ENCODE measurements around the gene AFF1.

Gene AFF1

DNA sequence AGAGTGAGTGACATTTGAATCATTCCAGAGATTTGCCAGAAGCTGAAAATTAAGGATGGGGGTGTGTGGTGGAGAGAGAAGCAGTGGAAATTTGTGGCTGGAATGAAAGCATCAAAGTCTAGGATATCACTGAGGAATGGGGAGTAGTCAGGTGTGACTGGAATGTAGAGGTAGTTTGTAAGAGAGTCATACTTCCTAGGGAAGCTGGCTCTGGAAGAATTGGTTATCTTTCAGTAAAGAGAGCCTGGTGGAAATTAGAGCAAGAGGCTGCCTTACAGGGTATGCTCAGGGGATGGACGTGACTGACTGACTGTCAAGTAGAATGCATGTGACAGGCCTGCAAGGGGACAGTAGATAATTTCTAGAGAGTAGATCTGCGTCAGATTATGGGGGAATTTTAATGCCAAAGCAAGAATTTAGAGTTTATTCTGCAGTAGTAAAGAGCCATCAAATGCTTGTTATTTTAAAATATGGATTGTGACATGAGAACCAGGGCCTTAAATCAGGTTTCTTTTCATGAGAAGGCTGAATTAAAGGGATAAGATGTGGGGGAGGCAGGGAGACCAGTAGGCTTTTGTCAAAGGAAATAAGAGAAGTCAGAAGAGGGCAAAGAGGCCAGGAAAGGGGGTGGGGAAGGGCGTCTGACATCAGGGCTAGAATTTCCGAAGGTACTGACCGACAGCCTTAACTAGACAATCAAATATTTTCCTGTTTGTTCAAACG, 109.9 kb downstream of the AFF1 start:
- Histone ChIP-seq H3K36me3 (ENCODE audit: control insufficient read depth in 2 of 2, insufficient read depth in 2 of 2, low read length in 2 of 2) (peaks cover 17 to 23% of the 10 kb centered on the region in 2 donors), H3K9ac (ENCODE audit: low read depth in 1 of 2, low read length in 2 of 2) (peak overlapping the region in 1 of 2 donors; percentile 39), H3K27ac (ENCODE audit: low read depth in 2 of 2, low read length in 2 of 2) (peak overlapping the region; percentile 45 to 61), H3K27me3 (ENCODE audit: control insufficient read depth in 2 of 2, insufficient read depth in 2 of 2, low read length in 2 of 2) (no peaks in the 10 kb centered on the region), H3K9me3 (ENCODE audit: control insufficient read depth in 2 of 2, low read length in 2 of 2) (no peaks in the 10 kb centered on the region), H3K4me3 (ENCODE audit: low read length in 2 of 2) (peak overlapping the region; percentile 12 to 42), H3K4me1 (ENCODE audit: control insufficient read depth in 2 of 2, insufficient read depth in 2 of 2, low read length in 2 of 2) (peaks cover 7 to 22% of the 10 kb centered on the region in 2 donors)

DNA sequence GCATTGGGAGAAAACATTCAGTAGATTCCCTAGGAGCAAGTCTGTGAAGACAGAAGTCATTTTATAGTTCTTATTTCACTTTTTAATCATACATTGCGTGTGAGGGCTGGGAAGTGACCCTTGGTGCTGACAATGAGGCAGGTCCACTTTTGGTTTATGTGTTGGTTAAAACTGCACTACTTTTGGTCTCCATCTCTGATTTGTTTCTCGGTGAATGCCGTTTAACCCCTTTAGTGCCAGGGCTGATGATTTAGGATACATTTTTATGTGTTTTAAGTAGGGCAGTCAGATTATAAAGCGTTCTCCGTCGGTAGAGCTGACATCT, 110.4 kb downstream of the AFF1 start:
- H3K4me1 ChIP-seq (ENCODE audit: control insufficient read depth in 2 of 2, insufficient read depth in 2 of 2, low read length in 2 of 2) = peaks cover 7 to 22% of the 10 kb centered on the region in 2 donors

DNA sequence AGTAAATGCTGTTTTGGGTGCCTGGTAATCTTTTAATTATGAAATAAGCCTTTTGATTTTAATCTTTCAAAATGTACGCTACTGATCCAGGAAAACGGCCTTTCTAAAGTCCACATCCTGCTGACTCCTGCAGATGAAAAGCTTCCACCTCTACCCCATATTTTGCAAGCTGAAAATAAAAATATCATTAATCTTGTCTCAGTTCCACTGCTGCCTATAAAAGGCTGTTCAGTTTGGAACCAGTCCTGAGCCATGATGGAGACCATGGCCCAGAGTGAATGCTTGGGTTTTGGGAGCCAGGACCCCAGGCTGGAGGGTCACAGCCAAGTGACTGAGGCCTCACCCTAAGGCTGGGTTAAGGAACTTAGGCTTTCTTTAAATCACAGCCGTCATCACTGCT, 110.8 kb downstream of the AFF1 start:
- no peaks in the 10 kb centered on the region for H3K9me3 ChIP-seq (ENCODE audit: control insufficient read depth in 2 of 2, low read length in 2 of 2)
- peaks cover 17 to 24% of the 10 kb centered on the region in 2 donors for H3K36me3 ChIP-seq (ENCODE audit: control insufficient read depth in 2 of 2, insufficient read depth in 2 of 2, low read length in 2 of 2)
- H3K4me1 ChIP-seq (ENCODE audit: control insufficient read depth in 2 of 2, insufficient read depth in 2 of 2, low read length in 2 of 2) = peaks cover 7 to 22% of the 10 kb centered on the region in 2 donors
- H3K27ac ChIP-seq (ENCODE audit: low read depth in 2 of 2, low read length in 2 of 2) = peak overlapping the region; percentile 45 to 61
- peak overlapping the region in 1 of 2 donors; percentile 42 for H3K4me3 ChIP-seq (ENCODE audit: low read length in 2 of 2)
- H3K9ac ChIP-seq (ENCODE audit: low read depth in 1 of 2, low read length in 2 of 2) = peak overlapping the region in 1 of 2 donors; percentile 39
- H3K27me3 ChIP-seq (ENCODE audit: control insufficient read depth in 2 of 2, insufficient read depth in 2 of 2, low read length in 2 of 2) = no peaks in the 10 kb centered on the region

More for the DNA sequence above, 110.4 kb downstream of the AFF1 start:
- H3K4me3 ChIP-seq (ENCODE audit: low read length in 2 of 2) = peak overlapping the region; percentile 12 to 42
- peak overlapping the region in 1 of 2 donors; percentile 39 for H3K9ac ChIP-seq (ENCODE audit: low read depth in 1 of 2, low read length in 2 of 2)
- no peaks in the 10 kb centered on the region for H3K27me3 ChIP-seq (ENCODE audit: control insufficient read depth in 2 of 2, insufficient read depth in 2 of 2, low read length in 2 of 2)
- peaks cover 17 to 23% of the 10 kb centered on the region in 2 donors for H3K36me3 ChIP-seq (ENCODE audit: control insufficient read depth in 2 of 2, insufficient read depth in 2 of 2, low read length in 2 of 2)
- H3K9me3 ChIP-seq (ENCODE audit: control insufficient read depth in 2 of 2, low read length in 2 of 2) = no peaks in the 10 kb centered on the region
- peak overlapping the region; percentile 45 to 61 for H3K27ac ChIP-seq (ENCODE audit: low read depth in 2 of 2, low read length in 2 of 2)

DNA sequence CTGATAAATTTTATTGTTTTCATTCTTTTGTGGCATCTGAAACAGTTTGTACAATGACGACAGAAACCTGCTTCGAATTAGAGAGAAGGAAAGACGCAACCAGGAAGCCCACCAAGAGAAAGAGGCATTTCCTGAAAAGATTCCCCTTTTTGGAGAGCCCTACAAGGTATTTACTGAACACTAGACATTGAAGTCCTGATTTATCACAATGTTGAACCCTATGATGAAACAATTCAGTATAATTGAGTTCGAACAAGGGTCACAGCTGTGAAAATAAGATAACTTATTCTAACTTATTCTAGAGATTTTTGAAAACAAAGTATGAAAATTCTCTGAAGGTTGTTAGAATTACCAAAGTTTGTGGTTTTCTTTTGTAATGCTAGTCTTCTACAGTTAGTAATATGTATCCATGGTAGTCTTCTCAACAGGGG, 111.3 kb downstream of the AFF1 start:
- no peaks in the 10 kb centered on the region for H3K9me3 ChIP-seq (ENCODE audit: control insufficient read depth in 2 of 2, low read length in 2 of 2)
- no peak overlapping the region for H3K4me3 ChIP-seq (ENCODE audit: low read length in 2 of 2)
- H3K27me3 ChIP-seq (ENCODE audit: control insufficient read depth in 2 of 2, insufficient read depth in 2 of 2, low read length in 2 of 2) = no peaks in the 10 kb centered on the region
- peaks cover 17 to 27% of the 10 kb centered on the region in 2 donors for H3K36me3 ChIP-seq (ENCODE audit: control insufficient read depth in 2 of 2, insufficient read depth in 2 of 2, low read length in 2 of 2)
- no peak overlapping the region for H3K9ac ChIP-seq (ENCODE audit: low read depth in 1 of 2, low read length in 2 of 2)
- peak overlapping the region; percentile 45 to 61 for H3K27ac ChIP-seq (ENCODE audit: low read depth in 2 of 2, low read length in 2 of 2)
- peaks cover 7 to 22% of the 10 kb centered on the region in 2 donors for H3K4me1 ChIP-seq (ENCODE audit: control insufficient read depth in 2 of 2, insufficient read depth in 2 of 2, low read length in 2 of 2)

DNA sequence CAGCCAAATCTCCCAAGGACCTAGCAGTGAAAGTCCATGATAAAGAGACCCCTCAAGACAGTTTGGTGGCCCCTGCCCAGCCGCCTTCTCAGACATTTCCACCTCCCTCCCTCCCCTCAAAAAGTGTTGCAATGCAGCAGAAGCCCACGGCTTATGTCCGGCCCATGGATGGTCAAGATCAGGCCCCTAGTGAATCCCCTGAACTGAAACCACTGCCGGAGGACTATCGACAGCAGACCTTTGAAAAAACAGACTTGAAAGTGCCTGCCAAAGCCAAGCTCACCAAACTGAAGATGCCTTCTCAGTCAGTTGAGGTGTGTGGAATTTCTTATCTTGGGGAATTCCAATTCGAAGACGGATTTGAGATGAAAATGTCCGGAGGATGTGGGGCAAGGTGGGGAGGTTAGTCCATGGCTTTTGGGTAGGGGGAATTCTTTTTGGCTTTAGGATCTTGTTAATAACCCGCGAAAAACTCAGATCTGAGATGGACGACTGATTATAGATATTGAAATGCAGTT, 112.5 kb downstream of the AFF1 start:
- Histone ChIP-seq H3K27ac (ENCODE audit: low read depth in 2 of 2, low read length in 2 of 2) (no peak overlapping the region), H3K9me3 (ENCODE audit: control insufficient read depth in 2 of 2, low read length in 2 of 2) (no peaks in the 10 kb centered on the region), H3K36me3 (ENCODE audit: control insufficient read depth in 2 of 2, insufficient read depth in 2 of 2, low read length in 2 of 2) (peaks cover 17 to 27% of the 10 kb centered on the region in 2 donors), H3K9ac (ENCODE audit: low read depth in 1 of 2, low read length in 2 of 2) (no peak overlapping the region), H3K4me3 (ENCODE audit: low read length in 2 of 2) (no peak overlapping the region), H3K27me3 (ENCODE audit: control insufficient read depth in 2 of 2, insufficient read depth in 2 of 2, low read length in 2 of 2) (no peaks in the 10 kb centered on the region), H3K4me1 (ENCODE audit: control insufficient read depth in 2 of 2, insufficient read depth in 2 of 2, low read length in 2 of 2) (peaks cover 7 to 22% of the 10 kb centered on the region in 2 donors)

DNA sequence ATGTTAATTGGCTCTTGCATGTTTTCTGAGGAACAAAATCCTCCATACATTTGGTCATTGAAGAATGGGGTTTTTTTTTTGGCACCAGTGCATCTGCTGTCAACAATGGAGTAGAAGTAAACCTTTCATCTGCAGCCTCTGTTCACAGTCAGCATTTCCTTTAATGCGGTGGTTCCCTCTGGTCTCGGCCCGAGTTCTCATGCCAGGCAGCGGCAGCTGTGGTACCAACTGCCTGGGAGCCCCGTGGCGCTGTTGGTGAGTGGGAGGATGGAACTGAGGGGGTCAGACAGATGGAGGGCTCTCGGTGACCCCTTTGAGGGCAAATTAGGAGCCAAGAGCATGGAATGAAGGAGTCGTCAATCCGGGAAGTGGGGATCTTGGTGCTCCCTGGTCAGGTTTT, 114.7 kb downstream of the AFF1 start:
- Histone ChIP-seq H3K36me3 (ENCODE audit: control insufficient read depth in 2 of 2, insufficient read depth in 2 of 2, low read length in 2 of 2) (peaks cover 19 to 27% of the 10 kb centered on the region in 2 donors), H3K9ac (ENCODE audit: low read depth in 1 of 2, low read length in 2 of 2) (no peak overlapping the region), H3K4me1 (ENCODE audit: control insufficient read depth in 2 of 2, insufficient read depth in 2 of 2, low read length in 2 of 2) (peaks cover 8 to 23% of the 10 kb centered on the region in 2 donors), H3K27me3 (ENCODE audit: control insufficient read depth in 2 of 2, insufficient read depth in 2 of 2, low read length in 2 of 2) (no peaks in the 10 kb centered on the region), H3K9me3 (ENCODE audit: control insufficient read depth in 2 of 2, low read length in 2 of 2) (no peaks in the 10 kb centered on the region), H3K27ac (ENCODE audit: low read depth in 2 of 2, low read length in 2 of 2) (no peak overlapping the region), H3K4me3 (ENCODE audit: low read length in 2 of 2) (no peak overlapping the region)

DNA sequence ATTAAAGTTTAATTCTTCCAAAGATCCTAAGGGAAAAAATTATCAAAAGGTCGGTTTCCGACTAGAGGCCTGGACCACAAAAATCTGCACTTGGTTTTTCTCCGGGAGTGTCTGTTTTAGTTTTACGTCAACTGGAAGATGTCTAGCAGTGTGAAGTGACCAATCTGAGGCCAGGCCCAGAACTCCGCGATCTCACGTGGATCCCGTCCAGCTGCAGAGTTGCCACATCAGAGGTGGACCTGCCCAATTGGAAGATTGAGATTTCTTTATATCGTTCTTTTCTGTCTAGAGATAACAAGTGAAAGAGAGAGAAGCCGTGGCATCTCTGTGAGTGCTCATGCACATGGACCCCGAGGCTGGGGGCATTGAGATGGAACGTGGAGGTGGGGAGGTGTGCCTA, 115.8 kb downstream of the AFF1 start:
- Histone ChIP-seq H3K9ac (ENCODE audit: low read depth in 1 of 2, low read length in 2 of 2) (no peak overlapping the region), H3K4me3 (ENCODE audit: low read length in 2 of 2) (no peak overlapping the region), H3K9me3 (ENCODE audit: control insufficient read depth in 2 of 2, low read length in 2 of 2) (no peaks in the 10 kb centered on the region), H3K27me3 (ENCODE audit: control insufficient read depth in 2 of 2, insufficient read depth in 2 of 2, low read length in 2 of 2) (no peaks in the 10 kb centered on the region), H3K4me1 (ENCODE audit: control insufficient read depth in 2 of 2, insufficient read depth in 2 of 2, low read length in 2 of 2) (peaks cover 11 to 18% of the 10 kb centered on the region in 2 donors), H3K36me3 (ENCODE audit: control insufficient read depth in 2 of 2, insufficient read depth in 2 of 2, low read length in 2 of 2) (peaks cover 19 to 27% of the 10 kb centered on the region in 2 donors), H3K27ac (ENCODE audit: low read depth in 2 of 2, low read length in 2 of 2) (no peak overlapping the region)

DNA sequence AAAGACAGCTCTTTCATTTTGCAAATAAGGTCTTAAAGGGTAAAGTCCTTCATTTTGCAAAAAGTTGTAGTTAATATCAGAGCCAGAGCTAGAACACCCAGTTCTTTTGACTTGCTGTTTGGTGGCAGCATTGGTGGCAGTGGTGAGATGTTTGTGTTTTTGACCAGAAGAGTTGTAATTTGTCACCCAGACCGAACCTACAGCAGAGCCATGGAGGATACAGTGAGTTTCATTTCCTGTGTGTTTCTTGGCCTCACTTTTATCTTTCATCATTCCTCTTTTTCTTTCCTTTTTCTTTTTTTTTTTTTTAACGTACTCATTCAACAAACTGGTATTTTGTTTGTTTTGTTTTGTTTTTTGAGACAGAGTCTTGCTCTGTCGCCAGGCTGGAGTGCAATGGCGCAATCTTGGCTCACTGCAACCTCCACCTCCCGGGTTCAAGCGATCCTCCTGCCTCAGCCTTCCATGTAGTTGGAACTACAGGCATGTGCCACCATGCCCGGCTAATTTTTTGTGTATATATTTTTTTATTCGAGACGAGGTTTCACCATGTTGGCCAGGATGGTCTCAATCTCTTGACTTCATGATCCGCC, 116.4 kb downstream of the AFF1 start:
- H3K4me1 ChIP-seq (ENCODE audit: control insufficient read depth in 2 of 2, insufficient read depth in 2 of 2, low read length in 2 of 2) = peaks cover 8 to 19% of the 10 kb centered on the region in 2 donors
- no peak overlapping the region for H3K27ac ChIP-seq (ENCODE audit: low read depth in 2 of 2, low read length in 2 of 2)
- peaks cover 19 to 22% of the 10 kb centered on the region in 2 donors for H3K36me3 ChIP-seq (ENCODE audit: control insufficient read depth in 2 of 2, insufficient read depth in 2 of 2, low read length in 2 of 2)
- H3K27me3 ChIP-seq (ENCODE audit: control insufficient read depth in 2 of 2, insufficient read depth in 2 of 2, low read length in 2 of 2) = no peaks in the 10 kb centered on the region
- no peak overlapping the region for H3K4me3 ChIP-seq (ENCODE audit: low read length in 2 of 2)
- H3K9me3 ChIP-seq (ENCODE audit: control insufficient read depth in 2 of 2, low read length in 2 of 2) = no peaks in the 10 kb centered on the region
- H3K9ac ChIP-seq (ENCODE audit: low read depth in 1 of 2, low read length in 2 of 2) = no peak overlapping the region

DNA sequence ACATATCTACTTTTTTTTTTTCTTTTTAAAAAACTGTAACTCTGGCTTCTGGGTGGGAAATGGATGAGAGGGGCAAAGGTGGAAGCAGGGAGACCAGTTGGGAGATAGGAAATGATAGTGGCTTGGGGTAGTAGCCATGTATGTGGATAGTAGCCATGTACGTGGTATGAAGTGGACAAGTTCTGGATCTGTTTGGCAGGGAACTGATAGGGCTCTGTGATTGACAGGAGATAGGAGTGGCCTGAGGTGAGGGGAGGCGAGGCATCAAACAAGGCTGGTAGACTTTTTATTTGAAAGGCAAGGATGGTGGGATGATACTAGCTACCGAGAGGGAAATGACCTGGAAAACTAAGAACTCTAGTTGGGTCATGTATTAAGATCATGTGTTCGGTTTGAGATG, 117.8 kb downstream of the AFF1 start:
- Histone ChIP-seq H3K4me3 (ENCODE audit: low read length in 2 of 2) (no peak overlapping the region), H3K27ac (ENCODE audit: low read depth in 2 of 2, low read length in 2 of 2) (no peak overlapping the region), H3K36me3 (ENCODE audit: control insufficient read depth in 2 of 2, insufficient read depth in 2 of 2, low read length in 2 of 2) (peaks cover 7 to 9% of the 10 kb centered on the region in 2 donors), H3K4me1 (ENCODE audit: control insufficient read depth in 2 of 2, insufficient read depth in 2 of 2, low read length in 2 of 2) (peaks cover 16 to 28% of the 10 kb centered on the region in 2 donors), H3K9me3 (ENCODE audit: control insufficient read depth in 2 of 2, low read length in 2 of 2) (no peaks in the 10 kb centered on the region), H3K27me3 (ENCODE audit: control insufficient read depth in 2 of 2, insufficient read depth in 2 of 2, low read length in 2 of 2) (no peaks in the 10 kb centered on the region), H3K9ac (ENCODE audit: low read depth in 1 of 2, low read length in 2 of 2) (no peak overlapping the region)

DNA sequence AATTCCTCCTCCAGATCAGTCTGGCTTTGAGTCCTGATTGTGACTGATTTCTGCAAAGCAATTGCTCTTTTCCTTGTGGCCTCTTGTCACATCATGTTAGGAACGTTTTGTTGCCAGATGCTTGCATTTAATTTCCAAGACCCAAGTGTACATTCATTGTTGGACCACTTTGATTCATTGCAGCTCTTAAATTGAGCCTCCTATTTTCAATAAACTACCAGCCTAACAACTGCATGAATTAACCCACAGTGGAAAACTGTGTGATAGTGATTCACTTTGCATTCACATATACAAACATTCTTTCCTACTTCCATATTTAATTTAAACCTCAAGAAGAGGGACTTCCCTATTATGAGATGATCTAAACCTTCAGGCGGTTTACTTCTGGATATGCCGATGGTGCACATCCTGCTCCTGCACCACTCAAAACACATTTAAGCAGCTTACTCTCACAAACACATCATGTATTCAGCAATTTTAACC, 118.4 kb downstream of the AFF1 start:
- no peaks in the 10 kb centered on the region for H3K9me3 ChIP-seq (ENCODE audit: control insufficient read depth in 2 of 2, low read length in 2 of 2)
- H3K27ac ChIP-seq (ENCODE audit: low read depth in 2 of 2, low read length in 2 of 2) = peak overlapping the region in 1 of 2 donors; percentile 18
- no peak overlapping the region for H3K4me3 ChIP-seq (ENCODE audit: low read length in 2 of 2)
- H3K27me3 ChIP-seq (ENCODE audit: control insufficient read depth in 2 of 2, insufficient read depth in 2 of 2, low read length in 2 of 2) = no peaks in the 10 kb centered on the region
- no peak overlapping the region for H3K9ac ChIP-seq (ENCODE audit: low read depth in 1 of 2, low read length in 2 of 2)
- H3K36me3 ChIP-seq (ENCODE audit: control insufficient read depth in 2 of 2, insufficient read depth in 2 of 2, low read length in 2 of 2) = peaks cover 7 to 8% of the 10 kb centered on the region in 2 donors
- H3K4me1 ChIP-seq (ENCODE audit: control insufficient read depth in 2 of 2, insufficient read depth in 2 of 2, low read length in 2 of 2) = peaks cover 20 to 33% of the 10 kb centered on the region in 2 donors
